ENCODE results near the gene DBT. TPM values are rescaled to one million over a fixed set of nuclear protein-coding genes. Genes with fewer than 3 reads are reported as not detected.
"Not testable (repeated sequence)": the region's sequence is repeated elsewhere in the genome, so short reads cannot be mapped to it uniquely, and the experiment has no call there.

DBT gene
- total RNA-seq, 2 donors from 2014 or later, result 13.8 to 14.5 TPM

- DNase-seq, result no peak
- intact Hi-C loops (cut with DNase I, micrococcal nuclease), result no loop called here
- ATAC-seq, result no peak
Measured at GRCh38 chr1:100215101-100215500, 34.5 kb downstream of the DBT start.

- DNase-seq, result no peak
- intact Hi-C loops (cut with DNase I, micrococcal nuclease), result no loop called here
- no peak for ATAC-seq
Measured at GRCh38 chr1:100213141-100213540, 36.5 kb downstream of the DBT start.

DNA sequence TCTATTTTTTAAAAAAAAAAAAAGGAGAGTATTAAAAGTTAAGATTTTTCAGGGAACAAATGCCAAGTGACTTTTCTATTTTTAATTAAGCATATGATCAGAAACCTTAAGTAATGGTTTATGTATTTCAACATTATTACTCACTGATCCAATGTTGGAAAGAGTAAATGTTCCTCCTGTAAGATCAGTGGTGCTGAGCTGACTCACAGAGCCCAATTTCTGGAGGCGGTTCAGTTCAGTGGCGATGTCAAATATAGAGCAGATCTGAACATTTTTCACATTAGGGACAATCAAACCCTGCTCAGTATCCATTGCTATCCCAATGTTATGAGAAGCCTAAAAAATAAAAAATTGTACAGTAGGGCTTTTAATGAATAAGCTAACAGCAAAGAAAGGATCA is 43.3 kb downstream of the DBT start:
- intact Hi-C loops (cut with DNase I, micrococcal nuclease), result no loop called here
- ATAC-seq, result no peak
- DNase-seq, result no peak

DNA sequence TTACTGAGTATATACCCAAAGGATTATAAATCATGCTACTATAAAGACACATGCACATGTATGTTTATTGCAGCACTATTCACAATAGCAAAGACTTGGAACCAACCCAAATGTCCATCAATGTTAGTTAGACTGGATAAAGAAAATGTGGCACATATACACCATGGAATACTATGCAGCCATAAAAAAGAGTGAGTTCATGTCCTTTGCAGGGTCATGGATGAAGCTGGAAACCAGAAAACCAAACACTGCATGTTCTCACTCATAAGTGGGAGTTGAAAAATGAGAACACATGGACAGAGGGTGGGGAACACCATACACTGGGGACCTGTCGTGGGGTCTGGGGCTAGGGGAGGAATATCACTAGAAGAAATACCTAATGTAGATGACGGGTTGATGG is 44.0 kb downstream of the DBT start:
- DNase-seq; intact Hi-C loops (cut with DNase I, micrococcal nuclease); ATAC-seq: not testable (repeated sequence)

- intact Hi-C loops (cut with DNase I, micrococcal nuclease); ATAC-seq; DNase-seq: not testable (repeated sequence)
Measured at GRCh38 chr1:100205103-100205502, 44.5 kb downstream of the DBT start.

DNA sequence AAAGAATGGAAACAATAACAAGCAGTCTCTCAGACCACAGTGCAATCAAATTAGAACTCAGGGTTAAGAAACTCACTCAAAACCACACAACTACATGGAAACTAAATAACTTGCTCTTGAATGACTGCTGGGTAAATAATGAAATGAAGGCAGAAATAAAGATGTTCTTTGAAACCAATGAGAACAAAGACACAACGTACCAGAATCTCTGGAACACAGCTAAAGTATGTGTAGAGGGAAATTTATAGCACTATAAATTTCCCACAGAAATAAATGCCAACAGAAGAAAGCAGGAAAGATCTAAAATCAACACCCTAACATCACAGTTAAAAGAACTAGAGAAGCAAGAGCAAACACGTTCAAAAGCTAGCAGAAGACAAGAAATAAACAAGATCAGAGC is 46.9 kb downstream of the DBT start:
- ATAC-seq; intact Hi-C loops (cut with DNase I, micrococcal nuclease); DNase-seq: not testable (repeated sequence)

- DNase-seq; intact Hi-C loops (cut with DNase I, micrococcal nuclease); ATAC-seq: not testable (repeated sequence)
Measured at GRCh38 chr1:100200060-100200459, 49.6 kb downstream of the DBT start.

DNA sequence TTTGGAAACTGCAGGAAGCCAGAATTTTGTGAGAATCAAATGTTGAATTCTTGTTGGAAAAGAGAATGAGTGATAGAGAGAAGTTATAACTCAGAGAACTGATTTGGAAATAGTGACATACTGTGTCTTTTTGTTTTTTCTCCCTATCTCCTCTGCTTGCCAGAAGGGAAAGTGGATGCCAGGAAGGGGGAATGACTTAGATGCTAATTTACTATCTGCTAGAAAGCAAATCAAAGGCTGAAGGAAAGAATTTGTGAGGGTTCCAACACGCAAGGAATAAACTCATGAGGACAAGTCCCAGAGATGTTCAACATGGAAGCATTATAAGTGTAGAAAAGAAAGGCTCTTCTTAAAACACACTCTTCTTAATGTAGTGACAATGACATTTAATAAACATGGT is 51.0 kb downstream of the DBT start:
- no peak for DNase-seq
- intact Hi-C loops (cut with DNase I, micrococcal nuclease), result no loop called here
- ATAC-seq, result no peak

GRCh38 chr1:100188617-100189016 is 61.0 kb downstream of the DBT start:
- ATAC-seq, result no peak
- intact Hi-C loops (cut with DNase I, micrococcal nuclease), result no loop called here
- peak in 1 of 2 donors; percentile 26 for DNase-seq

GRCh38 chr1:100187912-100188311 is 61.7 kb downstream of the DBT start:
- DNase-seq (peak in 1 of 2 donors; percentile 39), ATAC-seq (no peak)
- intact Hi-C loops (cut with DNase I, micrococcal nuclease), result no loop called here

DNA sequence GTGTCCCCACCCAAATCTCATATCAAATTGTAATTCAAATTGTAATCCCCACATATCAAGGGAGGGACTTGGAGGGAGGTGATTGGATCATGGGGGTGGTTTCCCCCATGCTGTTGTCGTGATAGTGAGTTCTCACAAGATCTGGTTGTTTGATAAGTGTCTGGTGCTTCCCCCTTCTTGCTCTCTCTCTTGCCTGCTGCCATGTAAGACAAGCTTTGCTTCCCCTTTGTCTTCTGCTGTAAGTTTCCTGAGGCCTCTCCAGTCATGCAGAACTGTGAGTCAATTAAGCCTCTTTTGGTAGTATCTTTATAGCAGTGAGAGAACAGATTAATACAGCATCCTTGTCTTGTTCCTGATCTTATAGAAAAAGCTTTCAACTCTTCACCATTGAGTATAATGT is 65.1 kb downstream of the DBT start:
- ATAC-seq, result no peak
- intact Hi-C loops (cut with DNase I, micrococcal nuclease), result no loop called here
- no peak for DNase-seq

DNA sequence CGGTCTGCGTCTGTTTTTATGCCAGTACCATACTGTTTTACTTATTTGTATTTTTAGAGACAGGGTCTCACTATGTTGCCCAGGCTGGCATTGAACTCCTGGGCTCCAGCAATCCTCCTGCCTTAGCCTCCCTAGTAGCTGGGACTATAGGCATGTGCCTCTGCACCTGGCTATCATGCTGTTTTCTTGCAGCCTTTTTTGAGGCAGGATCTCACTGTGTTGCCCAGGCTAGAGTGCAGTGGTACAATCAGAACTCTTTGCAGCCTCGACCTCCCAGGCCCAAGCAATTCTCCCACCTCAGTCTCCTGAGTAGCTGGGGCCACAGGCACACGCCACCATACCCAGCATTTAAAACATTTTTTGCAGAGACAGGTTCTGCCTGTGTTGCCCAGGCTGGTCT is 66.3 kb downstream of the DBT start:
- DNase-seq (no peak), ATAC-seq (no peak)
- intact Hi-C loops (cut with DNase I, micrococcal nuclease), result no loop called here

DNA sequence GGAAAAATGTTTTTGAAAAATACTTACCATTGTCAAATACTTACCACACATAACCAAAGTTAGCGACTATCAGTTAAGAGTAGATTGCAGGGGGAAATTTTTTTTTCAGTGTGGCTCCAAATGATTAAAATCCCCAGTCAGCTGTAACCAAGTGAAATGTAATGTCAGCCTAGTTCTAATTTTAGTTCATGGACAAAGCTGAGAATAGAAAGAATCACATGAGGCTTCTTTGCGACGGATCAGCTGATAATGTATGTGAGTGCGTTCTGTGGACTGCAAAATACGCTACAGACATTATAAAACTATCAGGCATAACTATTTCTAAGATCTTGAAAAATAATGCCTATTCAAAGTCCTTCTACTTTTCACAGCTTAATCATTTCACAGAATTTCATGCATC is 71.5 kb downstream of the DBT start, which contains the start of gene LRRC39:
Gene LRRC39, minus strand, starts transcription at position 166 of the 400 bp plus-strand sequence. CDS start 9,740 bp downstream, outside the sequence.
- no peak for DNase-seq
- intact Hi-C loops (cut with DNase I, micrococcal nuclease), result no loop called here
- no peak for ATAC-seq

DNA sequence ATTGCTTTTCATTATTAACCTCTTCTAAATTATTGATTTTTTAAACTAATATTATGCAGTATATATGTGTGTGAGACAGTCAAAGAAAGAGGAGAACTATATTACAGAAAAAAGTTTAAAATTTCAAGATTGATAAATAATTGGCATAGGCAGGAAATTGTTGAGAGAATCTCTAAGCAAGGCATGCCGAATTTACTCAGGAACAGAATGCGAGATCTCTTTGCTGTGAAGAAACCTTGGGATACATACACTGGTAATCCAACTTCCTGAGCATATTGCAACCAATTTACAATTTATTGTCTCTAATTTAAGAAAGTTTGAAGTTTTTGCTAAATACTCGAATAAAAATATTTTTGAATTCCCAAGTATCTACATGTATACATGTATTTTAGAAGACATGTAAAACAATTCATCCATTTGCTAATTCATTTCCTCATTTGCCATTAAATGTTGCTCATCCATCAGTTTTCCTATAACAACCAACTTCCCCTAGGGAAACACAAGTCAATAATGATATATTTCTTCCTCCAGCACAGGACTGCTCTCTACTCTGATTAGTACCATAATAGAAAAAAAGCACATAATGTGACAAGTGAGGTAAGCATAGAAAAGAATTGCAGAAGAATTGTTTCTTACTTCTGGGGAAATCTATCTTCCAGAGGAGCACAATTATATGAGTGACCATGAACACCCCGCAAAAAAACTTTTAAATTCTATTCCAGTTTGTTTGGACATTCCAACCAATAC is 72.2 kb downstream of the DBT start:
- no peak for ATAC-seq
- intact Hi-C loops (cut with DNase I, micrococcal nuclease), result no loop called here
- DNase-seq, result no peak

DNA sequence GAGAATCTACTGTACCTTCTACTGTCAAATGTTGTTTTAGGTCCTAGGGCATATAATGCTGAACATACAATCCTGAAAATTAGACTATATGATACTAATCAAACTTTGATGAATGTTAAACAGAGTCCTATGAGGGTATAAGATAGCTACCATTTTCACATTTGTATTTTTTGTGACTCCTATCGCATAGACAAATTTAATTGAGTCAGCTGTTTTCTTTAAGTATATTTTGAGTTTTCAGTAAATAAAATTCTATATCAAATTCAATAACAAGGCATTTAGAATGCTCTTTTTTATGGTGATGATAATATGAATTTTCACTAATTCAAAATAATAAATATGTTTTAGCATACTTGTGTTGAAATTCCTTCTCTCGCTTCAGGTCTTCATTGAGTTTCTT is 81.6 kb downstream of the DBT start:
- no peak for ATAC-seq
- no peak for DNase-seq
- intact Hi-C loops (cut with DNase I, micrococcal nuclease), result no loop called here

DNA sequence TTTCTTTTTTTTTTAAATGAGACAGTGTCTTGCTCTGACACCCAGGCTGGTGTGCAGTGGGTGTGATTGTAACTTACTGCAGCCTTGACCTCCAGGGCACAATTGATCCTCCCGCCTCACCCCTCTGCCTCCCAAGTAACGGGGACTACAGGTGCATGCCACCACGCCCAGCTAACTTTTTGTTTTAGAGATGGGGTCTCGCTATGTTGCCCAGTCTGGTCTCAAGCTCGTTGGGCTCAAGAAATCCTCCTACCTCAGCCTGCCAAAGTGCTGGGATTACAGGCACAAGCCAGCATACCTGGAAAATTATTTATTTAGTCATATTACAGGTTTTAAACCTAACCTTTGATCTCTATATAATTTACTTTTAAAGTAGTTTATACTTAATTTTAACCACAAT is 84.9 kb downstream of the DBT start:
- intact Hi-C loops (cut with DNase I, micrococcal nuclease), result no loop called here
- no peak for ATAC-seq
- no peak for DNase-seq

GRCh38 chr1:100164216-100164615 is 85.4 kb downstream of the DBT start:
- DNase-seq, result no peak
- intact Hi-C loops (cut with DNase I, micrococcal nuclease), result no loop called here
- no peak for ATAC-seq

- ATAC-seq (no peak), DNase-seq (no peak)
- intact Hi-C loops (cut with DNase I, micrococcal nuclease), result no loop called here
Measured at GRCh38 chr1:100162881-100163280, 86.8 kb downstream of the DBT start.

DNA sequence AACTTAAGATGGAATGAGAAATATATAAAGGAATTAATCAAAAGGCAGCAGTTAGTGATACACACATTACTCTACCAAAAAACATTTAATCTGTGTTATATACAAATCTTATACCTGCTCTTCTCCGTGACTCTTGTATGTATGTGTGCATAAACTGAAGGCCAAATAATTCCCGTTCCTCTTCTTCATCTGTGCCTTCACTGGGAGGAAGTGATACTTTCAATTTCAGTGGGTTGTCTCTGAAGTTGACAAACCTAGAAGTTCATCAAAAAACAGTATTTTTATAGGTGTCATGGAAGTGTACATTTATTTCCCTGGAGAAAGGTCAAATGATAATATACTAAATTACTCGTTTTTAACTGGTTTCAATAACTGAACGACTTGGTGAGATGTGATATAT is 97.4 kb downstream of the DBT start:
- no peak for ATAC-seq
- DNase-seq, result no peak
- intact Hi-C loops (cut with DNase I, micrococcal nuclease), result no loop called here

DNA sequence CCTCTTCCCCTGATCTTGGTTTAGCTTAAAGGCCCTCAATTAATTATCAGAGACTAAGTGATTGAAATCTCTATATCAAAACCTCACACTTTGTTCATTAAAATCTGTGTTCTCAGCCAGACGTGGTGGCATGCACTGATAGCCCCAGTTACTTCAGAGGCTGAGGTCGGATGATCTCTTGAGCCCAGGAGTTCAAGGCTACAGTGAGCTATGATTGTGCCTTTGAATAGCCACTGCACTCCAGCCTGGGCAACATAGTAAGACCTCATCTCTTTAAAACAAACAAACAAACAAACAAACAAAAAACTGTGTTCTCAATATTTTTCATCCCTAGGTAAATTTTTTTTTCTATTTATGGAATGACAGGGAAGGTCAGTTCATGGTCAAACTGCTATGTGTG is 98.0 kb downstream of the DBT start:
- ATAC-seq (no peak), DNase-seq (no peak)
- intact Hi-C loops (cut with DNase I, micrococcal nuclease), result no loop called here

- intact Hi-C loops (cut with DNase I, micrococcal nuclease), result no loop called here
- ATAC-seq, result no peak
- no peak for DNase-seq
Measured at GRCh38 chr1:100147875-100148274, 101.8 kb downstream of the DBT start.

Data from left colon (tissue), 2 donors.